Fibroblast of the conjunctiva (primary cell): ENCODE measurements around the gene ASCC3.
"Not testable (repeated sequence)": the region's sequence is repeated elsewhere in the genome, so short reads cannot be mapped to it uniquely, and the experiment has no call there.

Source experiments
- DNase-seq: peaks from one replicate; pipeline ENCODE4 v3.0.0-alpha.2; 2010; ENCODE audit warnings: low read depth

The ASCC3 gene

GRCh38 chr6:100664274-100665040, 216.7 kb downstream of the ASCC3 start:
- no peak for DNase-seq

DNA sequence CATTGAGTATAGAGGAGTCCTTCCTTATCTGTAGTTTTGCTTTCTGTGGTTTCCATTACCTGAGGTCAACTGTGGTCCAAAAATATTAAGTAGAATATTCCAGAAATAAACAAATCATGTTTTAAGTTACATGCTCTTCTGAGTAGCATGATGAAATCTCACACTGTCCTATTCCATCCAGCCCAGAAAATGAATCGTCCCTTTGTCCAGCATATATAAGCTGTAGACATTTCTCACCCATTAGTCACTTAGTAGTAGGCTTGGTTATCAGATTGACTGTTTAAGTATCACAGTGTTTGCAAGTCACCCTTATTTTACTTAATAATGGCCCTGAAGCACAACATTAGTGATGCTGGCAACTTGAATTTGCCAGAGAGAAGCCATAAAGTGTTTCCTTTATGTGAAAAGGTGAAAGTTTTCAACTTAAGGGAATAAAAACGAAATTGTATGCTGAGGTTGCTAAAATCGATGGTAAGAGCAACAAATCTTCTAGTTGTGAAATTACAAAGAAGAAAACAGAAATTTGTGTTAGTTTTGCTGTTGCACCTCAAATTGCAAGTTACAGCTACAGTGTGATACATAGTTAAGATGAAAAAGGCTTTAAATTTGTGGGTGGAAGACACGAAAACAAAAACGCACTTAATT, 217.8 kb downstream of the ASCC3 start:
- peak; percentile 68 for DNase-seq

GRCh38 chr6:100662264-100662663, 218.9 kb downstream of the ASCC3 start:
- DNase-seq, result no peak

DNA sequence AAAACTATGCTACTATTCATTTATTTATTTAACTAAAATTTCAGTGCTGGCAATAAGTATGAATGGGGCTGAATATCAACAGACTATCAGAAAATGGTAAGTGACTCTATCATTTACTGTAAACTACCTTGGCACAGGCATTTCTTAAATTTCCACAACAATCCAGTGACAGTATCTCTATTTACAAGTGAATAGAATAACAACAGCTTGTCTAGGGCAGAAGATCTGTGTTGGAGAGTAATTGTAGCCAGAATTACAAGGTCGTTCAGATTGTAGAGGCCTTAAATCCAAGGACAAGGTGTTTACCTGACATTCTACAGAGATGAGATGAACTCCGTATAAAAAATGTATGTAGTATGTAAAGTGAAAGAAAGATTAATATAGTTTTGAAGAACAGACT, 222.6 kb downstream of the ASCC3 start:
- DNase-seq, result no peak

DNA sequence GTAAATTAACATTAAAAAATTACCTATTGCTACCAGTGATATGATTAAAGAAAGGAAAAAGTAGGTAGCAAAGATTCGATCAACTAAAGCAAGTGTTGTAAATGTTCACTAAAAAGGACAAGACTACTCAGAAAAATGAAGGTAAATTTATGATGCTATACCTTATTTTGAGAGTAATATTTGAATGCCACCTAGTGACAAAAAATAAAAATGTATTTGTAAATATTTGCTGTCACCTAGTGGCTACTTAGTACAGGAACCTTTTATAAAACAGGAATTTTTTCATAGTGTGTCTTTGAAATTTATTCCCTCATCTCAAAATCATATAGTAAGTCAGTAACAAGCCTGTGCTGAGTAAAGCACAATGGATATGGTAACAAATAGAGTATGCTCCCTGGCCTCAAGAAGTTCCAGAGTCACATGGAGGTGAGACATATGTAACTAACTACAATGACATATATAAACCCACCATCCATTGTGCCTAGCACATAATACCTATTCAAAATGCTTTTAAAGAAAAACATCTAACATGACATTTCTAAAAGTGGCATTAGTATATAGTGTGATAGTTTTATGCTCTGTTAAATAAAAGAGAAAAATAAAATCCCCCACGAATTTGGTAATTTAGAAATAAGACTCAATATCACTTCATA, 223.3 kb downstream of the ASCC3 start:
- no peak for DNase-seq

DNA sequence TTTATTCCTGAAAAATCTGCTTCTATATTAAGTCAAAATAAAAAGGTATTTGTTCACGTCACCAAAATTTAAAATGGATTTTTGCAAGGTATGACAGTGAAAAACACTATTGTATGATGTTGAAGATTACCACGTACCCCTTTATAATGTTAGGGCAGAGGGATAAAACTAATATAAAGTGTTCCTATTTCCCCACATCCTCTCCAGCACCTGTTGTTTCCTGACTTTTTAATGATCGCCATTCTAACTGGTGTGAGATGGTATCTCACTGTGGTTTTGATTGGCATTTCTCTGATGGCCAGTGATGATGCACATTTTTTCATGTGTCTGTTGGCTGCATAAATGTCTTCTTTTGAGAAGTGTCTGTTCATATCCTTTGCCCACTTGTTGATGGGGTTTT, 240.0 kb downstream of the ASCC3 start:
- DNase-seq, result not testable (repeated sequence)

DNA sequence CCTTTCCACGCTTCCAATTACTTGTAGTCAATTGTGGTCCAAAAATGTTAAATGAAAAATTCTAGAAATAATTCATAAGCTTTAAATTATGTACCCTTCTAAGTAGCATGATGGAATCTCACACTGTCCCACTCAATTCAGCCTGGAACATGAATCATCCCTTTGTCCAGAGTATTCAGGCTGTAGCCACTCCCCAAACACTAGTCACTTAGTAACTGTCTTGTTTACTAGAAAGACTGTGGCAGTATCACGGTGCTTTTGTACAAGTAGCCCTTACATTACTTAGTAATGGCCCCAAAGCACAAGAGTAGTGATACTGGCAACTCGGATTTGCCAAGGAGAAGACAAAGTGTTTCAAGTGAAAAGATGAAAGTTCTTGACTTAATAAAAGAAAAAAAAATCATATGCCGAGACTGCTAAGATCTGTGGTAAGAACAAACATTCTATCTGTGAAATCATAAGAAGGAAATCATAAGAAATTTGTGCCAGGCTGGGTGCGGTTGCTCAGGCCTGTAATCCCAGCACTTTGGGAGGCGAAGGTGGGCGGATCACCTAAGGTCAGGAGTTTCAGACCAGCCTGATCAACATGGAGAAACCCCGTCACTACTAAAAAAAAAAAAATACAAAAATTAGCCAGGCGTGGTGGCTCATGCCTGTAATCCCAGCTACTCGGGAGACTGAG, 247.9 kb downstream of the ASCC3 start:
- DNase-seq, result peak; percentile 86

- DNase-seq, result no peak
Observed at GRCh38 chr6:100630536-100630935, 250.6 kb downstream of the ASCC3 start.

DNA sequence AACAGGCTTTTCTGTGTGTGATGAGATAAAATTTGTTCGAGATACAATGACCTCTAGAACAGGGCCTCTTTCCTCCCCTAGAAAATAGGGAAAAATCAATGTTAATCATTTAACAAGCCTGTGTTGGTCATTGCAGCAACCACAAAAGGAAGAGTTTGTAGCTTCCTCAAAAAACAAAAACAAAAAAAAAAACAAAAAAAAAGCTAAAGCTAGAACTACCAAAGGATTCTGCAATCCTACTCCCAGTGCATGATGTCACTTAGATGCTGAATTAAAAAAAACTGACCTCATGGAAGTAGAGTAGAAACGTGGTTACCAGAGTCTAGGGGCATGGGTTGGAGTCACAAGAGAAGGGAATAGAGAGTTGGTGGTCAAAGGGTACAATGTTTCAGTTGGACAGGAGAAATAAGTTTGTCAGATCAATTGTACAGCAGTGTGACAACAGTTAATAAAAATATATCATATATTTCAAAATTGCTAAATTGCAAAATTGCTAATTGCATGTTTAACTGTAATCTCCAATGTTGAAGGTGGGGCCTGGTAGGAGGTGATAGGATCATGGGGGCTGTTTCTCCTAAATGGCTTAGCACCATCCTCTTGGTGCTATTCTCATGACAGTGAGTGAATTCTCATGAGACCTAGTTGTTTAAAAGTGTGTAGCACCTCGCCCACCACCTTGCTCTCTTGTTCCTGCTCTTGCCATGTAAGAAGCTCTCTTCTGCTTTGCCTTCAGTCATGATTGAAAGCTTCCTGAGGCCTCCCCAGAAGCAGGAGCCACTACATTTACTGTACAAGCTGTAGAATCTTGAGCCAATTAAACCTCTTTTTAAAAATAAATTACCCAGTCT, 253.0 kb downstream of the ASCC3 start:
- DNase-seq, result no peak

DNA sequence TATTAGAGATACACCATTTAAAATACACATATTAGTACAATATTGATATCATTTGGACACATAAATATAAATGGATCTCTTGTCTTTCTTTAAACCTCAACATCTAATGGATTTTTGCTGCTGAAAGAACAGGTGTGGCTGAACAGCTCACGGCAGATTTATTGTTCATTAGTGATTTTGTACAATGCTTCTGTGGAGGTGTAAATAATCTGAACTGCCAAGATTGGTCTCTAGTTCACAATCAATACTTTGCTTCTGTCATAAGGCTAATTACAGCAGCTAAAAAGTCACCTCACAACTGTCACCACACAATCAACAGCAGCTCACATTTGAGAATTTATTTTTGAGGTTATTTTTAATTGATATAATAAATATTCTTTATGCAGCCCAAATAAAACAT, 254.4 kb downstream of the ASCC3 start:
- DNase-seq, result no peak

GRCh38 chr6:100622907-100623692, 258.0 kb downstream of the ASCC3 start:
- peak; percentile 39 for DNase-seq

DNA sequence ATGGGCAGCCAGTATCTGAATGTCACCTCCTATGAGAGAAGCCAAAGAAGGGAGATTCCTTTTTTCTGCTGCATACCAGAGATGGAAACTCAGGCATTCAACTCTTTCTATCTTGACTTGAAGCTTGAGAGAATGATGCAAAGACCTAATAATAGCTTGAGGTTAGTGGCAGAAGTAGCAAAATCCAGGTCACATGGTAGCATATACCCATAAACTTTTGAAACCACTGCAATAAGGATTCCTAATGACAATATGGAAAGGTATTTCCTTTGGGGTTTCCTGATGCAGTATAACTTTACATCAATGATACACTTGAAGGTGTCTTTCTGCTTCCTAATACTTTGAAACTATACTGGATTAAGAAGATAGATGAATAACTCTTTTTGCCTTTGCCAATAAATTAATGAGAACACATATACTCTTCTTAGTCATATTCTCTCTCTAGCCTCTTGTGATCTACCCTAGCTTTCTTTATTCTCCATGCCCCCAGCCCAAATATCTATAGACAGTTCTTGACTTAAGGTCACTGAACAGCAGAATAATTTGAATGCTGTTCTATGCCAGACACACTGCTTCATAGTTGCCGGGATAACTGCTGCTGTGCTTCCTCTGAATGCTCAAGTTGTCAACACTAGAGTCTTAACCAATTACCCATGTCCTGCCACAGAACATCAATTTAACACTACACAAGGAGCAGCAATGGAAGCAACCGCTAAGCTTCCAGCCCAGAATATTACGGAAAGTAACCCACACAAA, 260.9 kb downstream of the ASCC3 start:
- DNase-seq, result no peak

GRCh38 chr6:100618351-100618671, 262.8 kb downstream of the ASCC3 start:
- DNase-seq, result no peak

DNA sequence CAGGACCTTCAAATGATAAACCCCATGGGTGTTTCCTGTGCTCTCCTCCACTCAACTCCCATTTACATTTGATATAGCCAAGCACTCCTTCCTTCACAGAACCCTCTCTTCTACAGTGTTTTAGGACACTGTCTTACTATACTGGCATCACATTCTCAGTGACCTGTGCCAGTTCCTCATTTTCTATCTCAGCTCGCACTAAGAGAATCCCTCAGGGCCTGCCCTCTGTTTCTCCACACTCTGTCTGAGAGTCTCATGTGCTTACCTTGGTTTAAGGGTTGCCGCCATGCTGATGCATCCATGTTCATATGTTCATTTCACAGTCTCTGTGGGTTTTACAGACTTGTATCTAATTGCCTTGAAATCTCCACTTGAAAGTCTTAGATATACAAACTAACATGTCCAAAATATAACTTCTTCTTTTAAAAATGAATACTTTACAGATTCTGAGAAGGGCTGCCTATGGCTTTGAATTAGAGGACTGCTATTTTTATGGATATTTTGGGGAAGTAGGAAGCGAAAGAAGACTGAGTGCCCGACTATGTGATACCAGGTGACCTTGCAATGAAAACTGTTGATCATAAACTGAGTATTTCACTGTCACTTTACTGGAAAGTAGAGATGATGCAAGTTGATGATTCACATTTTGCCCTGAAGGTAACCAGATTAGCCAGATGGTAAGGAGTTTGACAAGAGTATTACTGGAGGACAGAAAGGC, 263.3 kb downstream of the ASCC3 start:
- no peak for DNase-seq

DNA sequence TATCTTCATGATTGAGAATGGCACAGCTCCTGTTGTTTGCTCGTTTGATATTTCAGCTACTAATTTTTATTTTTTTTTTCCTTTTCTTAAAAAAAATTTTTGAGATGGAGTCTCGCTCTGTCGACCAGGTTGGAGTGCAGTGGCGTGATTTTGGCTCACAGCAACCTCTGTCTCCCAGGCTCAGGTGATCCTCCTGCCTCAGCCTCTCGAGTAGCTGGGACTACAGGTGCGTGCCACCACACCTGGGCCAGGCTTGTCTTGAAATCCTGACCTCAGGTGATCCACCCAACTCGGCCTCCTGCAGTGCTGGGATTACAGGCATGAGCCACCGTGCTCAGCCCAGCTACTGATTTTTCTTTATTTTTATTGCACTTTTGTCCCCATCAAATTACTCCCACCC, 266.2 kb downstream of the ASCC3 start:
- no peak for DNase-seq

GRCh38 chr6:100614386-100614785, 266.7 kb downstream of the ASCC3 start:
- DNase-seq, result no peak

GRCh38 chr6:100613656-100614055, 267.5 kb downstream of the ASCC3 start:
- no peak for DNase-seq

DNA sequence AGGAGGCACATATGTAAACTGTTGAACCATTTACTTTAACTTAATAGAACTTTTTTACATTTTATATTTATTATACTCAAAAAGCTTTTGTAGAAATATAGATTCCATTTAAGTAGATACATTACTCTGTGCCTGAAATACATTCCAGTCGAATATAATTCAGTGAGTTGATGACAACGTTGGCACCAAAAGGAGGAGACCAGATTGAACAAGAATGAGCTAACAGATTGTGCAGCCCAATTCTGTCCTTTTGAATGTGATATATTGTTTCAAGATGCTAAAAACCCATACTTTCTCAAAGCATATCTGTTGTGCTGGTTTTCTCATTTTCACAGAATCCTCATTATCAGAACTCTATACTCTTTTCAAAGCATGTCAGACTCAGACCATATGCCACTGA, 269.0 kb downstream of the ASCC3 start:
- no peak for DNase-seq

GRCh38 chr6:100599088-100599770, 281.9 kb downstream of the ASCC3 start:
- no peak for DNase-seq
